NCI-H128 (cell line): ENCODE results near the gene SYNE3.

ENCODE experiments used
- DNase-seq: peaks from one replicate; lab custom pipeline; 2025; ENCODE audit not compliant: unreplicated experiment; lab: John Stamatoyannopoulos, UW

The SYNE3 gene

GRCh38 chr14:95509495-95509894 lies 7.0 kb downstream of the SYNE3 start:
- no peak for DNase-seq

DNA sequence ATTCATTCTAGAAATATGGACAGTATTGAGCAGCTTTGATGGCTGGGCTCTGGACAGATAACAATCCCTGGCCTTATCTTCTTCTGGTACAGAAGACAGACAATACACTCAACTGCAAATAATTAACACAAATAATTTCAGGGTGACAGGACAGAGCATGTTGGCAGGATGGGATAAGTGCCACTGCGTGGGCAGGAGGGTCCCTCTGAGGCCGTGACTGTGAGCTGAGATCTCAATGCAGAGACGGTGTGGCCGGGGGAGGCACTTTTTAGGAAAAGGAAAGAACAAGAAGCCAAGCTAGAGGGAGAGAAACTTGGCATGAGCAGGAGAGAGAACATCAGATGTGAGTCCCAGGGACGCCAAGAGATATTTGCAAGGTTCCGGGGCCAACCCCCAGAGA lies 8.1 kb downstream of the SYNE3 start:
- DNase-seq = no peak

- DNase-seq = no peak
These were observed 8.7 kb downstream of the SYNE3 start for GRCh38 chr14:95507701-95508103.

DNA sequence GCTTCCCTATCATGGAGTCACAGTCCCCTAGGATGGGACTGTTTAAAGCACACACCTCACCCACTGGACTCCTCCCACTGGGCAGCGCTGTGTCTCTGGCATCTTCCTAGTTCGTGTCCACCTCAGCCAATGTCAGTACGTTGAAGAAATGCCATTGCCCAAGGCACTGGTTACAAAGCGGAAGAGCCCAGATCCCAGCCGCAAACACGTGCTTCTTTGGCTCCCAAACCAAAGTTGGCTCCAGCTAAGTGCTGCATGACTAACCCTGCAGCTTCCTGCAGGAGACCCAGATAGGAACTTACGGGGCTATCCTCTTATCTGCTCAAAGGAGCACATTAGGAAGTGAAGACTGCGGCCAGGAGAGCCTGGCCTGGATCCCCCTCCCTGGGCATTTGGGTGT lies 9.3 kb downstream of the SYNE3 start:
- no peak for DNase-seq

- no peak for DNase-seq
These were observed 11.3 kb downstream of the SYNE3 start for GRCh38 chr14:95505030-95505589.

- DNase-seq = no peak
These were observed 12.1 kb downstream of the SYNE3 start for GRCh38 chr14:95504135-95505029.

- DNase-seq = no peak
These were observed 12.9 kb downstream of the SYNE3 start for GRCh38 chr14:95503365-95504134.

GRCh38 chr14:95502381-95502950 lies 14.0 kb downstream of the SYNE3 start:
- DNase-seq = no peak

GRCh38 chr14:95500772-95501401 lies 15.6 kb downstream of the SYNE3 start:
- DNase-seq = no peak

DNA sequence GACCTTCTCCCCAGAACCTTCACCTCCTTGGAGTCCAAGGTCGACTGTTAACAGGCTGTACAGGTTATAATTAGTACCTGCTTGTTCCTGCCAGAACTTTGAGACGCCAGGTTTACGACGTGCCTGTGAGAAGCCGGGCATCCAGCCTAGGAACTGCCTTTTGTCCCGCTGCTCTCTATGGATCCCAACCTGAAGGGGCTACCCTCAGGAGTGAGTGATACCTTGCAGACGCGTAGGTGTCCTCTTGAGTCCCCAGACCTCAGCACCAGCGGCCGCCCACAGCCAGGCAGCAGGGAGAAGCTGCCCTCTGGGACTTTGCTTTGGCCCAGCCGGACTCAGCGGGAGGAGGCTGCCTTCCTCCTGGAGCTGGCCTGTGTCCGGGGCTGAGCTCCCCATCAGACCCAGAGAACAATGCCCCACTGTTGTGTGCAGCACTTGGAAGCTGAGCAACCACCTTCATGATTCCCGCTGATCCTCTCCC lies 16.2 kb downstream of the SYNE3 start:
- no peak for DNase-seq

DNA sequence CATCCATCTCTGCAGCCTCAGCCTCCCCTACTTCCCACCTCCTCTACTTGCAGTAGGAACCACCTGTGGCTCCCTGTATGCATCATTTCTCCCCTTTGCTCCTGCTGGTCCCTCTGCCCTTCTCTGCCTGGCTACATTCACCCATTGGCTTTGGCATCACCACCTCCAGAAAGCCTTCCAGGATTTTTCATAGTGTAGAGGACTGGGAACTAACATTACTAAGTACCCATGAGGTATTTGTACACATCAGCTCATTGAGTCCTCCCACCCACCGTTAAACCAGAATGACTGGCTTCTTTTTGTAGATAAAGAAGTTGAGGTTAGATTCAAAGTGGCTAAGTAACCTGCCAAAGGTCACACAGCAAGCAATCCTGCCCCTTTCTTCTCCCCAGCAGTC lies 17.1 kb downstream of the SYNE3 start:
- DNase-seq = no peak

GRCh38 chr14:95498622-95499353 lies 17.7 kb downstream of the SYNE3 start:
- DNase-seq = no peak

DNA sequence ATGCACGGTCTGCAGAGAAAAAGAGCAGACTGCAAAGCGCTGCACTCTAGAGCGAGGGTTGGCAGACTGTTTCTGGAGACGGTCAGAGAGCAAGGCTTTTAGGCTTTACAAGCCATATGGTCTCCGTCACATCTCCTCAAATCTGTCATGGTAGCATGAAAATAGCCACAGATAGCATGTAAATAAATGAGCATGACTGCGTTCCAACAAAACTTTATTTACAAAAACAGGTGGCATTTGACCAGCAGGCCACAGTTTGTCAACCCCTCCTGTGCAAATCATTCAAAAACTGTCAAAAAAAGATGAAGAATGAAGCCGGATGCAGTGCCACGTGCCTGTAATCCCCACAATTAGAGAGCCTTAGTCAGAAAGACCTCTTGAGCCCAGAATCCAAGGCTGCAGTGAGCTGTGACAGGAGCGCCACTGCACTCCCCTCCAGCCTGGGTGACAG lies 18.9 kb downstream of the SYNE3 start:
- DNase-seq = no peak

DNA sequence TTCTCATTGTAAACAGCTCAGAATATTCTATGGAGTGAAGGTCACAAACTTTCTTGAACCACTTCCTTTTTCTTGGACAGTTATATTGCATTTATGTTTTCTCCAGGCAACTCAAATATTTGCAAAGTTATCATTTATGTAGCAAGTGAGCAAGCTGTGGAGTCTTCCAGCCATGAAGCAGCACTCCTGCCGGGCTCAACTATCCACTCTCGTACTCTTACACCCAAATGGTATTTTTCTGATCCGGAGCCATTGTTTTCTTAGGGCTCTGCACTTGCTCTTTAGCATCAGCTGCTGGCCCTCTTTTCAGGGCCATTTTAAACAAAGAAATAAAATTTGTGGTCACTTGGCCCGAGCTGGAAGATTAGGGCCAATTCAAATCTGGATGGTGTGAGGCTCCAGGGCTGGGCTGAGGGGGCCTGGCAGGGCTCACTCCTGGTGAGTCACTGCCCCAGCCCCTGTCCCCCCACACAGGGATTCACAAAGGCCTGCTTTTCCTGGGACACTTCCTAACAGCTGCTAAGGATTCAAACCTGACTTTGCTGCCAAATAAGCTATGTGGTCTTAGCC lies 19.7 kb downstream of the SYNE3 start:
- DNase-seq = no peak

- no peak for DNase-seq
These were observed 20.3 kb downstream of the SYNE3 start for GRCh38 chr14:95496111-95496681.

DNA sequence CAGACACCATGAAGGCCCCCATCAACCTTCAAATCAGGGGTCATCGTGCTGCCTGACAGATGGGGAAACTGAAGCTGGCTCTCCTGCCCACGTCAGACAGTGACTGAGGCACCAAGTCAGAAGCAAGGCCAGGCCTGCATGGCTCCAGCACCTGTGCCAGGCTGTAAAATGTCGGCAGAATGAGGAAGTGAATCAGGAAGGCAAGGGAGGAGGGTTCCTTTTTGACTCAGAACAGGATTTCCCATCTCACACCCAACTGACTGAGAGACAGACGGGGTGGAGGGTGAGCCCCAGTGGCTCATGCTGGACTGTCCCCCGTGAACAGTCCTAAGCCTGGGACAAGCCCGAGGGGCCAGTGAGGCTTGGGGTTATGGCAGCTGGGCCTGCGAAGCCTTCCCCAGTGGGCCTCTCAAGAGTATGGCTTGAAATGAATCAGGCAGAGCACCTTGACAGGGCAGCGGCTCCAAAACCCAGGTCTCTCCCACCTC lies 20.9 kb downstream of the SYNE3 start:
- DNase-seq = no peak

DNA sequence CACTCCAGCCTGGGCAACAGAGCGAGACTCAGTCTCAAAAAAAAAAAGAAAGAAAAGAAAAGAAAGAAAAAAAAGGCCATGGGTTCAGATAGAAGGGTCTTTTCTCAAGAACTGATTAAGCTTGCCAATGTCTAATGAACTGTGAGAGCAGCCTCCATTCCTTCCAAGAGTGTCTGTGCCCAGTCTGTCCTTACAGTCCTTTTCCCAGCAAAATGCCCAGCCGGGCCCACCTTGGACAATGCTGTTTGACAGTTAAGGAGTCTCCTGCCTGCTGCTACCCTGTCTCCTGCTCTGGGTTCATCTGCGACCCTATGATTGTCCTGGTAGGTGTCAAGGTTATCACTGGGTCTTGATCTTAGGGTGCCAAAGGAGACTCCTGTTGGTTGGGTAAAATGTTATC lies 21.4 kb downstream of the SYNE3 start:
- no peak for DNase-seq

DNA sequence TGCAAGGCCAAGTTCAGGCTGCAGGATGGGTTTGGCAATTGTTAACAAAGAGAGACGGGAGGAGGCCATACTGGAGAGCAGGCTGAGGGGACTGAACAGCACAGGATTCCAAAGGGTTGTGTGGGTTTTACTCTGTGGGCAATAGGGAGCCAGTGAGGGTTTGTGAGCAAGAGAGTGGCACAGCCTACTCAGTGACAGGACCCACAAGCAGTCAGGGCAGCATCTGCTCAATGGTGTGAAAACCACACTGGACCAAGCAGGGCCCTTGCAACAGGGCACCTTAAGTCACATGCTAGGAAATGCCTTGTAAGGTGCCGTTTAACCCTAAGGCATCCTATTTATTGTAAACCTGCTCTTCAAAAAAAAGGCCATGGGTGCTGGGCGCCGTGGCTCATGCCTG lies 22.0 kb downstream of the SYNE3 start:
- DNase-seq = no peak

GRCh38 chr14:95493976-95494375 lies 22.5 kb downstream of the SYNE3 start:
- DNase-seq = no peak
